GDM1 (cell line): ENCODE results near the gene SCGB1C2.

Source experiments
- DNase-seq: peaks from one replicate; lab custom pipeline; 2025; lab: John Stamatoyannopoulos, UW

Gene SCGB1C2

DNA sequence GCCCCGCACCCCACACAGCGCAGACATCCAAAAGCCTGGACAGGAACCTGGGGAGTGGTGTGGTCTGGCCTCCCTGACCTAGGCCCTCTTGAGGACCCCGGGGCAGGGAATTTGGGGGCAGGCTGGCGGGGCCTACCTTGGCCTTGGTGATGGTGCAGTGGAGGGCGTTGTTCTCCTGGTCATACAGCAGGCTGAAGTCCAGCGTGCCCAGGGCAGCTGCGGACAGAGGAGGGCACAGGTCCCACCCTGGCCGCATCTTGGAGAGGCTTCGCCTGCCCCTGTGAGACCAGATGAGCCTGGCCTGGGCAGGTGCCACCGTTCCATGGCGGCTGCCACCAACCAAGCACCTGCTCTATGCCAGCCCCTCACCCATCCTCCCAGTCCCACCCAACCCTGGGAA lies 35.0 kb downstream of the SCGB1C2 start:
- DNase-seq: no peak

DNA sequence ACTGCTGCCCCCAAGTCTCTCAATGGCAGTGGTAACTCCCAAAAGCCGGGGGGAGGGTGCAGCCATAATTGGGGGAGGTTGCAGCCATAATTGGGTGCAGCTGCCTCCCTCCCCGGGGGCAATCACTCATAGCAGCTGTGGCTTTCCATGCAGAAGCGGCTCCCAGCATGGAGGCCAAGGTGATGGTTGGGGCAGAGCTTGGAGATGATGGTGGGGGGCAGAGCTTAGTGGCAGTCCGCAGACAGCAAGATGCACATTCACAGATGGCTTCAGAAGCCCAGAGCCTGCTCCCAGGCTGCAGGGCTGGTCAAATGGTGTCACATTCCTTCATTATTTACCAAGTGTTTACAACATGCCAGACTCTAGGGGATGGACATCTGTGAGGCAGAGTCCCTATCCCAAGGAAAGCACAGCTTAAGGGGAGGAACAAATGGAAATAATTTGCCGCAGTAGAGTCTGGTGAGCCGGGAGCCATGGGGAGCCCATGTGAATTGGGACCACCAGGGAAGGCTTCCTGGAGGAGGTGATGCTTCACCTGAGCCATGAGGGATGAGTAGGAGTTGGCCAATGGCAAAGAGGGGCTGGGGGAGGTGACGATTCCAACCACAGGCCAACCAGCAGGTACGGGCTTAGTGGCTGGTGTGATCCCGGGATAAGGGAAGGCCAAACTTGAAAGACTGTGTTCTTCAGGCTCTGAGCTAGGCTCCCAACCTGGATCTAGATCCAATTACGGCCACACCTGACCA lies 36.0 kb downstream of the SCGB1C2 start:
- no peak for DNase-seq

DNA sequence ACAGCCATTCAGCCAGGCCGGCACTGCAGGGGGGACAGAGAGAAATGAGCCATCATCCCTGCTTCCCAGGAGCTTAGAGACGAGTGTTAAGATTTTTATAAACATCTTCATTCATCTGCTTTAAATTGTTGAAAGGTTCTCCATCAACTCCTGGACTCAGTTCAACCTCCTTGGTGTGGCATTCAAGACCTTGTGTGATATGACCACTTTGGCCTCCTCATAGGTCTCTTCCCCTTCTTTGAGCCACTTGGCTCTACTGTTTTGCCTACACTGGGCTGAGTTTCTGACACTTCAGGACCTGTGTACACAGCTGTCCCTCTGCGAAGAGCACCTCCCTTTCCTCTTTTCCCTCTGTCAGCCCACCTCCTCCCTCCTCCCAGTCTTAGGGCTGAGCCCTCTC lies 39.8 kb downstream of the SCGB1C2 start:
- DNase-seq: no peak

DNA sequence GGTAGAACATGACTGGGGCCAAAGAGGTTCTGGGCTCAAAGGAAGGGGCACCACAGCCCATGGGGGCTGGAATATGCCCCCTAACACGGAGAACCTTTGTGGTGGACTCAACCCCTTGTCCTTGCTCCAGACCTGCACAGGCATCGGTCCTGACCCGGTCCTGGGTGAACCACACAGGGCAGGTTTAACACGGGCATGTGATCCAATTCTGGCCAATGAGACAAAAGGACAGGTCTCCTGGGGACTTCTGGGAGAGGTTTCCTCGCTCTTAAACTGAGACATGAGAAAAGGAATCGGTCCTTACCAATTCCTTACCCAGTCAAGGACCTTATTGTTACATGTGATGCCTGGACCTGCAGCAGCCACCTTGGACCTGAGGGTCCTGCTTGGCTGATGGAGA lies 40.4 kb downstream of the SCGB1C2 start:
- no peak for DNase-seq

DNA sequence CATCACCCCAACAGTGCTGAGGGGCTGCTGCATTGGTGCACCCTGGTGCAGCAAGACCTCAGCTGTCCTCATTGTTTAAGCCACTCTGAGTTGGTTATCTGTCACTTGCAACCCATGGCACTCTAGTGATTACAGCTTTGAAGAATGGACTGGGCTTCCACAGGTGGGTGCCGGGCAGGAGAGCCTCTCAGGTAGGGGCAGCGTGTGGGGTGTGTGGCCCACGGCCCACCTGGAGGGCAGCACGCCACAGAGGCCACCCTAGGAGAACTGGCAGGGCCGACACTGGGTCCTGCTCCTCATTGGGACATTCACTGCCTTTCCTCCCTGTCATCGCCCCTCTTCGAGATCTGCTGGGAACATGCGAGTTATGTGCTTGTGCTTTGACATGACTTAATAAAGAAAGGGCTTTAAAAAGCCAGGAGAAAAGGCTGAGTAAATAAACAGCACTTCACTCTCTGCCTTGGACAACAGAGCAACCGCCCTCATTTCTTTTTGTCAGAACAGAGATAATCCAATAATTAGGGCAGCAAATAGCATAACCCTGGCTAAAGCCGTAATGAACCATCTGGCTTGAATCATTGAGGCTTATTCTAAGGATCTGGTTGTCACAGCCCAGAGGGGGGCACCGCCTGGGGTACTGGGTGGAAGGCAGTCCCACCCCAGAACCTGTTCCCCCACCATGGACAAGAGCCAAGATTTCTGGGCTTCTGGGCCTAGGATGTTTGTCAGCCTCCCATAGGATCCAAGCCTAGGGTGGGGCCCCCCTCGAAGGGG lies 41.1 kb downstream of the SCGB1C2 start:
- no peak for DNase-seq

DNA sequence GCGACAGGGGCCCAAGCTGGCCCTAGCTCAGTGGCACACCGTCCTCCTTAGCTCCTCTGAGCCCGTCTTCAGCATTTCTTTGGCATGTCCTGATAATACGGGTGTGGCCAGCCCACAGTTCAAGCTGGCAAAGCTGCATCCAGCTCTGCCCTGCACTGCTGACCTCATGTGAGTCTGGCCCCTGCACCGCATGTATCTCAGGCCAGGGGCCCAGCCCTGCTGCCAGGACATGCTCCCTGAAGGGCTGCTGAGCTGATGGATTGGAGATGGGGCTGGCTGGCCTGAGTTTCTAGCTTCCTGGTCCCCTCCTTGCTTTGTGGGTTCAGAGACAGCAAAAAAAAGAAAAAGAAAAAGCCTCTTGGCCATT lies 41.7 kb downstream of the SCGB1C2 start:
- no peak for DNase-seq

DNA sequence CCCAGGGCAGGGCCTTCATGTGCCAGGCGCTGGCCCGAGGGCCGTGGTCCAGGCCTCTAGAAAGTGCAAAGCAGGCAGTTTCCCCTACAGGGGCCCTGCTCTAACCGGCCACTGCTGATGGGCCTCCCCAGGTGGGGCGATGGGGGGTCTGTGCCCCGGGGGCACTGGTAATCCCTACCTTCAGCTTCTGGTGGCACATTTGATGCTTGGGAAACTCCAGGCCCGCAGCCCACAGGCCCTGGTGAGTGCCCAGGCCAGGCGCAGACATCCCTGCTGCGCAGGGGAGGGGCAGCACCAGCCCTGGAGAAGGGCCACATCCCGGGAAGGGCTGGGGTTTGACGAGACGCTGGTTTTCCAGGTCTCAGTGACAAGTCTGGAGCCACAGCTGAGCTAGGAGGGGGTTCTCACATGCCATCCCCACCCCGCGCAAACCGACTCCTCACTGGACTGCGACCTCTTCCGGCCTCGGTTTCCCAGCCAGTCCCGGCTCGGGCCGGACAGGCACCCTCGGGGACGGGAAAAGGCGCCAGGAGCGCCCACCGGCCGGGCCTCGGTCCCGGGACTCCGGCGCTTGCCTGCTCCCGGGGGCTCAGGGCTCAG lies 42.5 kb downstream of the SCGB1C2 start:
- no peak for DNase-seq

DNA sequence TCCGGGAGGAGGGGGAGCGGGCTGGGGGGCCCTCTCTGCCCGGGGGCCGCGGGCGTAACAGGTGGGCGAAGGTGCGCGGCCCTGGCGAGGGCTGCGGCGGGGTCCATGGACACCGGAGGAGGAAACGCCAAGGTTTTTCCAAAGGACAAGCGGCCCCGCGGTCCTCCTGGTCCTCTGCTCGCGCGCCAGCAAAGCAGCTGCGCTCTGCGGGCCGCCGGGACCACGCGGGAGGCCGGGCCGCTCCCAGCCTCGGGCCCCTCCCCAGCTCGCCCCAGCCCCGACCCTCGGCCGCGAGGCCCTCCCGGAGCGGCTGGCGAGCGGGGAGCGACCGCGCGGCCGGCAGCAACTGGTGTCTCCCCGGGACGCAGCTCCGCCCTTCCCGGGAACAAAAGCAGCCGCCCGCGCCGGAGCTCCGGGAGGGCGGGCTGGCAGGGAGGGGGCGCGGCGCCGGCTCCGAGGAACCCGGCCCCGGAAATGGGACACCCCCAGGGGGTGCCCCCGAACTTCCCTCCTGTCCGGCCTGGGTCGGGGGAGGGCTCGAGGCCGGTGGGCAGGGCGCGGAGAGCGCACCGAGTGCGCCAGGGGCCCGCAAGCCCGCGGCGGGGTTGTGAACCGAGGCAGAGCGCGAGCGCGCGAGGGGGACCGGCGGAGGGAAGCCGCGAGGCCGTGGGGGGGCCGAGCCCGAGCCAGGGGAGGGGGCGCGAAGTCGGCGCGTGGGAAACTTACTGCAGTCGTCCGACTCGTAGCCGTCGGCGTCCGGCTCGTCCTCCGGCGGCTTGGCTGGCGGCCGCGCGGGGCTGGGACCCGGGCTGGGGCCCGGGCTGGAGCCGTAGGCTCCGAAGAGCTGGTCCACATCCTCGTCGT lies 43.2 kb downstream of the SCGB1C2 start:
- no peak for DNase-seq

DNA sequence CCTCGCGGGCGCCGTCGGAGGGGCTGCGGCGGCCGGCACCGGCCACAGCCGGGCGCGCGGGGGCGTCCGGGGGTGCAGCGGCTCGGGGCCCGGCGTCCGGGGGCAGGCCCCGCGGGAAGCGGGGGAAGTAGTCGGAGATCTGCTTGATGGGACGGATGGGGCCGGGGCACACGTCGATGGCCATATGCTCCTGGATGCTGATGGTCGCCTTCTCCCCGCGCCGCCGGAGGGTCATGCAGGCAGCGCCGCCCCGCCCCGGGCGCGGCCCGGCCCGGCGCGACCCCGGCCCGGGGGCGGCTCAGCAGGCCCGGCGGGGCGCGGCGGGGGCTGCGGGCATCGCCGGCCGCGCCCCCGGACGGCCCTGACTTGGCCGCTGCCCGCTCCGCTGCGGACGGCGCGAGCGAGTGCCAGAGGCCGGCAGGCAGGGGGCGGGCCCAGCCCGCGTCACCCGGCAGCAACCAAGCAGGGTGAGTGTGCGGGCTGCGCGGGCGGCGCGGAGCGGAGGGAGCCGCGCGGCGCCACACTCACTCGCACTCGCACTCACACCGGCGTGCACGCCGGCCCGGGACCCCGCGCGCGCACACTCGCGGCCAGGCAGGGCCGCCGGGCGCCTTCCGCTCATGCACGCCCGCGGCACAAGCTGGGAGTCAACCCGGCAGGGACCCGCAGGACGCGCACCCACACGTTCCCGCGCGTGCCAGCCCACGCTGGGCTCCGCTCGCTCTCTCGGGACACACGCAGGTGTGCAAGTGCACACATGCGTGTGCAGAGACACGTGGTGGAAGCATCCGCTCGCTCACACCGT lies 44.1 kb downstream of the SCGB1C2 start, which contains the start of gene DOC2B:
Gene DOC2B, minus strand, starts transcription at position 406 of the 805 bp plus-strand sequence. Its CDS starts 171 bp downstream, at position 235.
- no peak for DNase-seq

DNA sequence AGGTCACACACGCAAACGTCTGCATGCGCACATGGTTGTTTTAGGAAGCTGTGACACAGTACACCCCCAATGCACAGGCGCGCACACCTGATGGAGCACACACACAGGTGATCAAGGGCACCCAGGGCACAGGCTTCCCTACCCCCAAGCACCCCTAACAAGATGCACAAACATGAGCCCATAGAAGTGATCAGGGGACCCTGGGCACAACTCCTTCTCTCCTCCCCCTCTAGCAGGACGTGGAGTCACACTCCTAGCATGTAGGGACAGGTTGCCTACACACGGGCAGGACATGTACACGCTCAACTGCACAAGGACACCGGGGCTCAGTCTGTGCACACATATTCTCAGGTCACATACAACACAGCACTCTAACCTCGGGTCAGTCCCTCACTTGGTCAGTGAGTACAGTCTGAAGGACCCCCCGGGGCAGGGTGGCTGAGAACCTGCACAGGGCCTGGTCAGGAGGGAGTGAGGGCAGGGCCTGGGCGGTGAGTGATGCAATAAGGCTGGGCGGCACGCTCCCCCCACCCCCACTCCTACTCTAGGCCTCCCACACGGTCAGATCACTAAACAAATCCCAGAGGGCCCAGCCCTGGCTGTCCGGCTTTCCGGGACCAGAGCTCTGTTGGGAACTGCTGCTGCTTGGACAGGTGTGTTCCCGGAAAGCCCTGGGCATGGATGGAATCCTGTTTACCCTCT lies 44.8 kb downstream of the SCGB1C2 start:
- no peak for DNase-seq

DNA sequence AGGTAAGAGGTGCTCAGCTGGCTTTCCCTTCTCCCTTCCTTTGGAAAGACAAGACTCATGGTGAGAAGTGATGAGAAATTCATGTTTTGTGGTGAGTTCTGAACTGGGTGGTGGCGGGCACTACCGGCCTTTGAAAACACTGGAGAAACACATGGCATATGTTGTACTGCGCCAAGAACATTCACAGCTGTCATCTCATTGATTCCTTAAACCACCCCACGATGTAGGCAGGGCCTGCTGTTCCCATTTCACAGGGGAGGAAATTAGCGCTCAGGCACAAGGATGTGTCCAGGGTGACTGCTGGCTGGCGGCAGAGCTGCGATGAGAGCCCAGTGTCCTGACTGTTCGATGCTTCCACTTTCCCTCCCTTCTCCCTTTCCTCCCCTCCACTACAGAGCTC lies 45.7 kb downstream of the SCGB1C2 start:
- DNase-seq: no peak

DNA sequence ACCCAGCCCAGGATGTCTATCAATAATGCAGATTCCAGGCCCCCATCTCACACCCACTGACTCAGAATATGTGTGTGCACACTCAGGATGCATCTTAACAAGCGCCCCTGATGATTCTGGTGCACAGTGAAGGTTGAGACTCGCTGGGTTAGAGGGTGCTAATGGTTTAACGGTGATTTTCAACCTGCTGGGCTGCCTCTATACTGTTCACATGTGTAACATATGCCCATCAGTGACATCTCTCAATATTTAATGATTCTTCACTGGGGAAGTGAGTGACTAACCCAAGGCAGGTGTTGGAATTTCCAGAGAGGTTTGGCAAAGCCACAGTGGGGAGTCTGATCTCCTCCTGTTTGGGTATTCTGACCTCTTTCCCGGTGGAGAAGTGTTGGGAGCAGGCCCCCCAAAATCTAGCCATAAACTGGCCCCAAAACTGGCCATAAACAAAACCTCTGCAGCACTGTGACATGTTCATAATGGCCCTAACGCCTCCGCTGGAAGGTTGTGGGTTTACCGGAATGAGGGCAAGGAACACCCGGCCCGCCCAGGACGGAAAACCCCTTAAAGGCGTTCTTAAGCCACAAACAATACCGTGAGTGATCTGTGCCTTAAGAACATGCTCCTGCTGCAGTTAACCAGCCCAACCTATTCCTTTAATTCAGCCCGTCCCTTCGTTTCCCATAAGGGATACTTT lies 48.2 kb downstream of the SCGB1C2 start:
- DNase-seq: no peak

DNA sequence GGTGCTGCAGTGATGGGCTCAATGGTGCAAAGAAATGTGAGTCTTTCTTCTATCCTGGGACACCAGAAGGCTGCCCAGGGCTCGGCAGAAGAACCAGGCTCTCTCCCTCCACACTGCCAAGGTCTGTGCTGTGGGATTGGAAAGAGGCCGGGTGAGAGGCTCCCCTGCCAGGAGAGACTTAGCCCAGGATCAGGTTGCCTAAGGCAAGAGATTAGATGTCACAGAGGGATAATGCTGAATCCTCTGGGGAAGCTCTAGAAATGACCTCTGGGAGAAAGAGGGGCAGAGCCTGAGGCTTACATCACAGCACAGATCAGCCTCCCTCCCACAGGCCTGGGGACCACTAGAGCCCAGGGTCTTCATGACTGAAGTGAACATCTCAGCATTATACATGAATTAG lies 49.8 kb downstream of the SCGB1C2 start:
- no peak for DNase-seq
